GM18858 (cell line): ENCODE measurements around the gene GNAT3.

Experiments used
- ATAC-seq: cut with Tn5 transposase; IDR thresholded peaks from one replicate; pipeline ENCODE4 v1.9.1; 2021; ENCODE audit not compliant: unreplicated experiment

Gene GNAT3

GRCh38 chr7:80428161-80429054, 83.5 kb downstream of the GNAT3 start:
- peak; percentile 84 for ATAC-seq

DNA sequence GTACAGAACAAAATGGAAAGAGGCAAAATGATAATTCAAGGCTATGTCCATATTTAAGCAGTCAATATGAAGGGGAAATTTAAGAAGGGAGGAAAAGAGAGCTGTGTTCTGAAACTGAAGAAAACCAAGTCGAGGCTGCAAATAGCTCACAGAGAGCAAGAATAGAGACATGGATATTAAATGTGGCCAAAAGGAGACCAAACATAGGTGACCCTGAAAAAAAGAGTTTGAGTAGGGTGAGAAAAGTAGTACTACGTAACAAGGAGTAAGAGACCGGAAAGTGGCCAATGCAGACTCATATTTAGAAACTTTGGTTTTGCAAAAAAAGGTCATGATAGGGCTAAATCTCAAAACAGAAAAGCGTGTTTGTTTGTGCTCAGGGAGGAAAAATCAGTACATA, 84.6 kb downstream of the GNAT3 start:
- ATAC-seq: no peak

GRCh38 chr7:80420876-80421275, 91.0 kb downstream of the GNAT3 start:
- ATAC-seq: no peak

GRCh38 chr7:80417211-80417793, 94.6 kb downstream of the GNAT3 start:
- ATAC-seq: no peak

GRCh38 chr7:80415522-80415921, 96.3 kb downstream of the GNAT3 start:
- no peak for ATAC-seq

- ATAC-seq: no peak
Measured at GRCh38 chr7:80415114-80415513, 96.8 kb downstream of the GNAT3 start.

- ATAC-seq: no peak
Measured at GRCh38 chr7:80414331-80414730, 97.5 kb downstream of the GNAT3 start.

DNA sequence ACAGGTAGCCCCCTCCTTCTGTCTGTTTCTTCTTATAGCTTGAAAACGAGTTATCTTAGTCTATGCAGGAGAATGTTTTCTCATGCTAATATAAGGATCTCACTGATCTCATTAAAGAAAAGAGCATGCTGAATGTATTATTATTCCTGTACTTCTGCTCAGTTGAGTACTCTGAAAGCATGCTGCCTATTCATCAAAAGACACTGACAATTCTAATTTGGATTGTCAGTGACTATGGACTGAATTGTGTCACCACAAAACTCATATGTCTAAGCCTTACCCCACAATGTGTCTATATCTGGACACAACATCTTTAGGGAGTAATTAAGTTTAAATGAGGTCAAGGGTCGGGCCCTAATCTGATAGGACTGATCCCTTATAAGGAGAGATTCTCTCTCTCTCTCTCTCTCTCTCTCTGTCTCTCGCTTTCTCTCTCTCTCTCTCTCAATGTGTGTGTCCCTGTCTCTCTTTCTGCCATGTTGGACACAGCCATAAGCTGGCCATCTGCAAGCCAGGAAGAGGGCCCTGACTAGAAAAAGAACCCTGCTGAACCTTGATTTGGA, 98.4 kb downstream of the GNAT3 start:
- ATAC-seq: no peak

DNA sequence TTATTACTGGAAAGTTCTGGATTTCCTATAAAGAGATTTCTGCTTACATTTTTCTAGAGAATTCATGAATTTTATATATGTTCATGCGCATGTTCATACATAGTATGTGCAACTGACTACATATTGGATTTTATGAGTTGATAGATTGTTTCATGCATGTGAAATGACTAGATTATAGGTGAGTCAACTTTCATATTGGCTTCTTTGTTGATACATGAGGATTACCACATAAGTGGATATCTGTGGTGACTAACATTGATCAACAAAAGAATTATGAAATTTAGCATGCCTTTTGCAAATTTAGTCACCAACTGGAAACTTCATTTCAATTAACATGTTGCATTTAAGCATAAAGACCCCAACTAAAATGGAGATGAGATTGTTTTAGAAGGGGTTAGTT, 99.0 kb downstream of the GNAT3 start:
- ATAC-seq: no peak

GRCh38 chr7:80411621-80412020, 100.2 kb downstream of the GNAT3 start:
- no peak for ATAC-seq

DNA sequence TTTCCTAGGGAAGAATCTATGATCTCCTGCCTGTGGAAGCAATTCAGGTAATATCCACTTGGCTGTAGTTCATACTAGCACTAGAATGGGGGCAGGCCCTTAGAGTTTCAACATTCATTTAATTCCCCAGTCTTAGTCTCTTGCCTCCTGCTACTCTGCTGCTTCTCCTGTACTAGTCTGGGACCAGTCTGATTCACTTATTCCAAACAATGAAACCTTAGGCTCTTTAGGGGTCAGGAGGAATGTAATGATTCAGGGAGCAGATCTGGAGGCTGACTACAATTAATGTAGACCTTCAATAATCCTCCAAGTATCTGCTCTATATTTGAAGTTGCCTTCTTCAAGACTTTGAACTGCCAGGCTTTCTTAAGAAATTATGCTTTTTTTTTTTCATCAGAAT, 101.8 kb downstream of the GNAT3 start:
- ATAC-seq: no peak
